T-helper 2 cell (primary cell): ENCODE results near the gene SERGEF.

Experiments
- DNase-seq, 5 experiments: peaks; one replicate each; pipeline versions ENCODE4 v3.0.0 to v3.0.0-alpha.2; 2012 to 2022

SERGEF gene

DNA sequence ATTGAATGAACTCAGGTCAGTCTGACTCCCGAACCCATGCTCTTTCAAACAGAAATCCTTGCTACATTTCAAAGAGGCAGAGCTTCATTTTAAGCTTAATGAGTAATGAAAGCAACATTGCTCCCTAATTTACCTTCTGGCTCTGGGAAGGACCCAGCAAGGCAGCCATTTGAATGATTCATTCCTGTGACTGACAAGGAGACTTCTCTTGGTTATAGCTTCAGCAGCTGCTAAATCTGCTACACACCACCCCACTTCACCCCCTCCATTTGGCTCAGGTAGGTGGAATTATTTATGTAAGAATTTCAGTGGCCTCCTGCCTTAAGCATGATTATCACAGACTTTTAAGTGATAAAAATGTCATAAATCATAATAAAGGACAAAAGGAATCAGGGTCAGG is 160.6 kb downstream of the SERGEF start:
- no peak for DNase-seq

DNA sequence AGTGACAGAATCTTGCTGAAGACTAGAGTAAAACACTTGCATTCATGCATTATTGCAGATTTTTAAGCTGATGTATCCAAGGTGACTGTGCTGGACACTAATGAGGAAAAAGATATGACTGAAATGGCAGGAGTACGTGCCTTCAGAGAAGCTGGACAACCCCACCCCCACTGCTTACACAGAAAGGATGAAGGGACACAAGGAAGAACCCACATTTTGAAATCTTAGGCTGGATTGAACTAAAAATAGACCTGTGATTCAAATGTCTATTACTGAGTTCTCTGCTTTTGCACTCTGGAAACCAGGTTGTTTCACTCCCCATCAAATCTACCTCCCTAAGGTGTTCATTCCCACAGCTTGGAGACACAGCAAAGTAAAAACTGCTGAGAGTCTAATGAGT is 161.2 kb downstream of the SERGEF start:
- no peak for DNase-seq

GRCh38 chr11:17850336-17850735 is 162.5 kb downstream of the SERGEF start:
- DNase-seq, result no peak

DNA sequence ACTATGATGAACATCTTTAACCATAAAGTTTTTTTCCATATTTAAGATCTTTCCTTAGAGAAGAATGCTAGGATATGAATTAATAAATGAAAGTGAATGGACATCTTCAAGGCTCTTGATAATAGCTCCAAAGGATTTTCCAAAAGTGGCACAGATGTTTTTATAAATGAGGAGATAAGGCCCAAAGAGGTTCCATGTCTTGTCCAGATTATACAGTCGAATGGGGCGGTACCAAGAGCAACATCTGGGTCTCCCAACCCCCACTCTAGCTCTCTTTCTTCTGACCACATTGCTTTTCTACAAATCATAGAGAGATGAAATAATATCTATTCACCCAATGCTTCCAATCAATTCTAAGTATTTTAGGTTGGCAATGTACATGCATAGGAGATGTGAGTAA is 164.1 kb downstream of the SERGEF start:
- DNase-seq, result no peak

DNA sequence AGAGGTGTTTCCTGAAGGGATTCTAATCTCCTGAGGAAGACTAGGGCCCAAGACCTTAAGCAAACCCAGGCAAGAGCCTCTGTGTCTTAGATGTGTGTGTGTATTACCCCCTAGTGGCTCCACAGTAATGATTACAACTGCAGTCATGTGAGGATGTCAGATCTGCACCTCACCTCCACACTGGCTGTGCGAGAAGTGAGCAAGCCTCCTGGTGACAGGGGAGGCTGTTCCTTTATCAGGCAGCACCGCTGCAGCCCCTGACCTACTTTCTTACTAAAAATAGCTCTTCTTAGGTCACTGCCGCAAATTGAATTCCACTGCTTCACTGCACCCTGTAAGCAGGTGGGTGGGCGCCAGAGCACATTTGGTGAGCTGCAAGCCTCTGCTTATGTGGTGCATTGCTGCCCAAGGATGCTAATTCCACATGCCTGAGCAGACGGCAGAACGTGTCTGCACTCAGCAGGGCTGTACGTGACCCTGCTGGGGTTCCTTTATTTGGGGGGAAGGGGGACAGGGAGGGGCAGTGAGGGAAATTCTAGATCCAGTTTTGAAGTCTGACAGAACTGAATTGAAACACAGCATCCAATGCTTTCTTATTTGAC is 165.9 kb downstream of the SERGEF start:
- no peak for DNase-seq

DNA sequence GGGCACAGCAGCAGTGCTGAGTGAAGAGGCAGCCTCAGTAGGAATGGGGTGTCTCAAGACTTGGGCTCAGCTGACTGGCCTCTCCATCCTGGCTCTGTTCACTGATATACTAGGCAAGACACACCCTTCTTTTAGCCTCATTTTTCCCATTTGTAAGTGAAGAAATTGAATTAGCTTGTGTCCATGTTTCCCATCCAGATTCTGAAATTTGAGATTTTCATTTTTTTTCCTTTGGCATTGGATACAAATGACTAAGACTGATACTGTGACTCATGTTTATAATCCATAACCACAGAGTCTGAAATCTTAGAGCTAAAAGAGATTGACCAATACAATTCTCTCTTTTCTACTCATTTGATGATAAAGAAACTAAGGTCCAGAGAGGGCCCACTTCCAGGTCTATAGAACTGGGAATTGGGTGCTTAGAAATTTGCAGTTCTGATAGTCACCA is 167.4 kb downstream of the SERGEF start:
- no peak for DNase-seq

DNA sequence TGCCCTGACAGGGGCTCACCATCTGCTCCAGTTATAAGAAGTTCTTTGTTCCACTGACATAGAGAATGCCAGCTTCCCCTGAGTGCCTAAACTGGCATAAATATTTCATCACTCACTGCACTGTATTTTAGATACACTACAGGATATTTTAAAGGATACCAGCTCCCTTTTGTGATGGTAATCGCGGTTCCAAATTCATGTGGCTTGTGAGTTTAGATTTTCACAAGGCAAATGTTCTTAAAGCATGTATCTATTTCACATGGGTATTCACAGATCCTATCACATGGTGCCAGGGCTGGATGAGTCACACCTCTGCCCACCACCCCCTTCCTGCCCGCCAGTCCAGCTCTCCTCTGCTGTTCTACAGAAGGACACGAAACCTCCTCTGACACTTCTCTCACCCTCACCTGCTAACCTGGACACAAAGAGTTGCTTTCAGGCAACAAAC is 172.7 kb downstream of the SERGEF start:
- DNase-seq, result peak in 1 of 5 experiments; percentile 18

DNA sequence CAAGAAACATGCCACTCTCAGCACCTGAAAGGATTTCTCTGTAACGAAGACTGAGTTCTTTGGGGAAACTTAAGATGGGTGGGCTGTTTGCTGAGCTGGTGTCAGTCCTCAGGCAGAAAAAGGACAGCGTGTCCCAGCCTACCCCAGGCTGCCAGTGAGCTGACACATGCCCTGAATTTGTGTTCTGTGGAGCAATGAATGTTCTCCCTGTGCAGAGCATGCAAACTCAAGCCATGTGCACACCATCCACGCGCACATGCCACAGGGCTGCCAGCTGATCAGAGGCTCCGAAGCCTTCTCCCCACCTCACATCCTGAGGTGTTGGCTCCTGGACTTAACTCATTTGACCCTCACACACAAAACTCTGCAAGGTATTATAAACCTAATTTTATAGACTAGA is 173.4 kb downstream of the SERGEF start:
- DNase-seq, result no peak

- DNase-seq, result no peak
Measured at GRCh38 chr11:17838102-17838501, 174.7 kb downstream of the SERGEF start.

DNA sequence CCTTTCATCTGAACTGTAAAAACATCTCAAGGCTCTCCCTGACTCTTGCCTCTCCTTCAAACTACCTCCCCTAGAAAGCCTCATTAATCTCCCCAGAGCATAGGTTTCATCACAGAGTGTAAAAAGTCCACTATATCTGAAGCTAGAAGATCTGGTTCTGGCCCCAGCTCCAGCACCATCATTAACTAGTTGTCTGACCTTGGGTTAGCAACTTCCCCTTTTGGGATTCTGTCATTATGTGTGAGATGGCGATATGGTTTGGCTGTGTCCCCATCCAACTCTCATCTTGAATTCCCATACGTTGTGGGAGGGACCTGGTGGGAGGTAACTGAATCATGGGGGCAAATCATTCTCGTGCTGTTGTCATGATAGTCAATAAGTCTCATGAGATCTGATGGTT is 181.0 kb downstream of the SERGEF start:
- no peak for DNase-seq

DNA sequence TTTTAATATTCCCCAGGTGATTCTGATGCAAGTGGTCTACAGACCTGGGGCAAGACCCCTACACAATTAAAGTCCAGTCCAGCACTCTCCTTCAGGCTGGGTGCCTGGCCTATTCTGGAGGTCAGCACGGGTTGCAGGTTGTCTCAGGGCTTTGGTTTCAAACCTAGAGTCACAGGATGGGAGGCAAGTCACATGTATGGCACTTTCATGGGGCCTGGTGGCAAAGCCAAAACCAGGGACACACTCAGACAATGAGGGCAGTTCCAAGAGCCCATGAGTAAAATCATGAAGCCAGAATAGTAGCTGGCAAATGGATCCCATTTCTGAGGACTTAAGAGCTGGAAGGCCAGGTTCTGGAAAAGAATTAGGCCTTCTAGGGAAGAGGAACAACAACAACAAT is 181.6 kb downstream of the SERGEF start:
- DNase-seq, result no peak

DNA sequence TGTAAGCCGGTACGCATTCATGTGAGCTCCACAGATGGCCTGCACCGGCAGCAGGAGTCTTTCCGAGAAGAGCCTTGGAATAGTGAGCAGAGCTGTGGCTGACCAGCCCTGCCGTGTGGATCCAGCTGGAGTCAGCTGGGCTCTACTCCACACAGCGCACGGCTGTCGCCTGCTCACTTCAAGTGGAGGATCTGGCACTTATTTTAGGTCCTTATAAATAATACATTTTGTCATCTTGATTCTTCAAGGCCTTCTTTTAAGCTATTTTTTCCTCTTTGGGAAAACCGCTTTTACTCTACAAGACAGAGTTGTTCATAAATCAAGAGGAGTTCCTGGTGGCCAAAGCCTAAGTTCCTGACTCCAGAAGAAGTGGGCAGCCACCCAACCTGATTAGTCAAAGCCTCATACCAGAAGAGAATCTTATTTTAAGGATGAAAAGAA is 184.5 kb downstream of the SERGEF start:
- no peak for DNase-seq

- DNase-seq, result no peak
Measured at GRCh38 chr11:17827006-17827405, 185.8 kb downstream of the SERGEF start.

GRCh38 chr11:17822401-17822781 is 190.5 kb downstream of the SERGEF start:
- no peak for DNase-seq

DNA sequence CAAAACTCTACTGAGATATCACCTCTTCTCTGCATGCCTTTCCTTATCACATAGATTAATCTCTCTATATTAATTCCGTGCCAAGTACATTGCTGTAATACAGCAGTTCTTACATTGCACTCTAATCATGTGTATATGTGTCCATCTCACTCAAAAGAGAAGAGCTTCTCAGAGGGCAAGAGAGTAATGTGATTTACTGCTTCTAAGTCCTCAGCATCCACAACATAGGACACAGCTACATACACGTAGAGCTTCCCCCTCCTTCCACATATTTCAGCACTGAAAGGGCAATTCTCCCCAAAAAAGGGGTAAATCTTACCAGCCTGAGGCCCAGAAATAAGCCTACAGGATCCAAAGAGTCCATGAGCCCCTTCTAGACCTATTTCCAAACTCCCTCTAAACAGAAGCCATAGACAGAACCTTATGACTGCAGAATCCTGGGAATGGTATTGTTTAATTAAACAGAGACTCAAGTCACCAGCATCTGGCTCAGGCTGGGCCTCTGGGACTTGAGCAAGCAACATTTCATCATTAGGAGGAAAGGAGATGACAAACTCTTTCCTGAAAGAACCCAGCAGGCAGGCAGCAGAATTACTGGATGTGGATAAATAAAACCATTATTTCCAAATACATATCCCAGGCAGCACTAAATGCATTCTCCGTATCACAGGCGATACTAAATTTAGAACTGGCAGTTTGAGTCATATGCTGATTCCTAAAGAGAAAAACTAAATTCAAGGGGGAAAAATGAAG is 191.0 kb downstream of the SERGEF start:
- DNase-seq, result no peak

GRCh38 chr11:17816232-17816931 is 196.5 kb downstream of the SERGEF start:
- DNase-seq, result no peak

DNA sequence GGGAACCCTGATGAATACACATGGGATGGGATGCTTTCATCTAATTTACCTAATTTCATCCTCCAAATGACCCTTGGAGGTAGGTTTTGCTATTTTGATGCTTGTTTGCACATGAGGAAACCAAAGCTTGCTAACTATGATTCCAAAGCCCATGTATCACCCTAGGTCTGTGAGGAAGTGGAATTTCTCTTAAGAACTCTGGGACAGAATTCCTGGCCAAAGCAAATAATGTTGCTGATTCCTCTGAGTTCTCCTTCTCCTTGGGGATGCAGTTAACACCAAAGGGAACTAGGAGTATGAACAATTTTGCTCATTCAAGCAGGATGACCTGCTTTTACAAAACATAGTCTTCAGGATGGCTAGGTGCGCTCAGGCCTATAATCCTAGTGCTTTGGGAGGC is 198.3 kb downstream of the SERGEF start:
- no peak for DNase-seq

DNA sequence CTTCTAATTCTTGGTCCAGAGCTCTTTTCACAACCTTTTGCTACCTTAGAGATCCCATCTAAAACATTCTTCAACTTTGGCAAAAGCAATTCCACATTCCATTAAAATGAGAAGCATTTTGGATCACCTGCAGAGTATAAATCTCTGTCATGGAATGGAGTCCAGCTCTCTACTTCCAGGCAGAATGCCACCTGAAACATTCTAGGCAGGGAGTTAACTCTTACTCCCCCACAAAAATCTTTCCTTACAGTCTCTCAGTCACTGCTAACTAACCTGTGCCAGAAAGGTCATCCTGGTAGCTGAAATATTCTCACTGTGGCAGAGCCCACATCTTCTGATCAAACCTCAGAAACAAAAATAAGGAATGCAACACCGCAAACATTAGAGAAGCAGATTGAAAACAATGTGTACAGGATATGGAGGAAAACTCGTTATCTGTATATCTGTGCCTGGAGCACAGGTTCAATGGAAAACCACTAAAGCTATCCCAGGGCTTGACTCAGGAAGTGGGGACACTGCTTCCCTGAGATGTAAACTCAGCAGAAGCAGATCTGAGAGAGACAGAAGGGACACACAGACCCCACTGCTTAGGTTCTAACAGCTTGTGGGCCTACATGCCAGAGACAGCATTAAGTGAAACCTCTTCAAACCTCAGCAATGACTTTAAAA is 199.3 kb downstream of the SERGEF start:
- no peak for DNase-seq

GRCh38 chr11:17812865-17813187 is 200.0 kb downstream of the SERGEF start:
- DNase-seq, result no peak

GRCh38 chr11:17812091-17812864 is 200.6 kb downstream of the SERGEF start:
- no peak for DNase-seq

DNA sequence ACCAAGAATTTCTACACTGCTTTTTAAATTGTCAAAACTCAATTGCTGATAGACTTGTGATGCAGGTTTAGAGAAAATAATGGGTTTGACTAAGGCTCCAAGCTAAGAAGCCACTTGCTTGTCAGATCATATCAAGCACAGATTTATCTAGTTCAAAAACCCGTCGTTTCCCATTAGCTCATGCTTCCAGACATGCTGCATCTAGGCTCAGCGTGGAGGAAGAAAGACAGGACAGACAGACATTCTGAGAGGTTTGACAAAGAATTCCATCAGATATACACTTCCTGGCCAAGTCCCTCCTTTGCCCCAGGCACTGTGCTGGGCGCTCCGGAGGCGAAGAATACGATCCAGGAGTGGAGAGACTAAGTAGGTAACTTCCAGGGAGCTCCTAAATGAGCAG is 201.5 kb downstream of the SERGEF start:
- DNase-seq, result no peak

DNA sequence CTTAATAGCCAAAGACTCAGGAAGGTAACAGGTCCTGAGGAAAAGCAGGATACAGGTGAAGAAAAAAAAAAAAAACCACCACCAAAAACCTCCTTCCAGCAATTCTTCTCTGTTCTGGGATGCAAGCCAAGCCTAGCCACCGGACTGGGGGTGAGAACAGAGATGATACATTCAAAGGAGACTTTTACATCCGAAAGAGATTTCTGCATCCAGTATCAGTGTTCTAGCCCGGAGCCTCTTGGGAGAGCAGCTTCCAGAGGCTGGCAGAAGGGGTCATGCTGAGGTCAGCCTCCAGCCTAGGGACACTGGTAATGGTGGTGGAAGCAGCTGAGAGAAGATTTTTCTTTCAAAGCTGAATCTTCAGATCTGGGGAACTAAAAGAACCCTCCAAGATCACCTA is 202.1 kb downstream of the SERGEF start:
- DNase-seq, result no peak

- no peak for DNase-seq
Measured at GRCh38 chr11:17810041-17810440, 202.8 kb downstream of the SERGEF start.
